Measurements from ENCODE around the gene SLC2A8. TPM values are rescaled to one million over a fixed set of nuclear protein-coding genes. Genes with fewer than 3 reads are reported as not detected.

The SLC2A8 gene
- total and polyA plus RNA-seq, 7 donors = 7.2 to 68.7 (median 45.1) TPM

DNA sequence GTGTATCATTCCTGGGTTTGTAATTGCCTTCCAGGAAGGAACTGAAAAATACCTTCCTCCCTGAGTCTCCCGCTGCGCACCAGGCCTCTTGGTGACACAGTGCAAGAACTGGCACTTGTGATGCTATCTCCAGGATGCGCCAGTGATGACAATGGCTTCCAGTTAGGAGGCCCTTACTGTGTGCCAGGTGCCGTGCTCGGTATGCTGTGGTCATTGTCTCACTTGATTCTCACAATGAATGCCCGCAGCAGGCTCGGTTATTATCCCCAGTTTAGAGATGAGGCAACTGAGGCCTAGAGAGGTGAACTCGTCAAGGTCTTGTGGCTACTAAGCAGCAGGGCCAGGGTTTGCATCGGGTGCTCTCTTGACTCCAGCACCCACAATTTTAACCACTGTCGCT is 31.5 kb upstream of the SLC2A8 start:
- WGBS, 2 donors = 96% methylated on average over 10 of the region's 10 CpGs
- TF ChIP-seq POLR2AphosphoS5 (IDR thresholded peaks at IDR 0.05) = no peak
- no peak for TF ChIP-seq POLR2A (IDR thresholded peaks at IDR 0.05)
- TF ChIP-seq EP300 (IDR thresholded peaks at IDR 0.05) = no peak
- TF ChIP-seq, protein P1, sequence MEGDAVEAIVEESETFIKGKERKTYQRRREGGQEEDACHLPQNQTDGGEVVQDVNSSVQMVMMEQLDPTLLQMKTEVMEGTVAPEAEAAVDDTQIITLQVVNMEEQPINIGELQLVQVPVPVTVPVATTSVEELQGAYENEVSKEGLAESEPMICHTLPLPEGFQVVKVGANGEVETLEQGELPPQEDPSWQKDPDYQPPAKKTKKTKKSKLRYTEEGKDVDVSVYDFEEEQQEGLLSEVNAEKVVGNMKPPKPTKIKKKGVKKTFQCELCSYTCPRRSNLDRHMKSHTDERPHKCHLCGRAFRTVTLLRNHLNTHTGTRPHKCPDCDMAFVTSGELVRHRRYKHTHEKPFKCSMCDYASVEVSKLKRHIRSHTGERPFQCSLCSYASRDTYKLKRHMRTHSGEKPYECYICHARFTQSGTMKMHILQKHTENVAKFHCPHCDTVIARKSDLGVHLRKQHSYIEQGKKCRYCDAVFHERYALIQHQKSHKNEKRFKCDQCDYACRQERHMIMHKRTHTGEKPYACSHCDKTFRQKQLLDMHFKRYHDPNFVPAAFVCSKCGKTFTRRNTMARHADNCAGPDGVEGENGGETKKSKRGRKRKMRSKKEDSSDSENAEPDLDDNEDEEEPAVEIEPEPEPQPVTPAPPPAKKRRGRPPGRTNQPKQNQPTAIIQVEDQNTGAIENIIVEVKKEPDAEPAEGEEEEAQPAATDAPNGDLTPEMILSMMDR (IDR thresholded peaks at IDR 0.05) = no peak
- no peak for DNase-seq
- Histone ChIP-seq H3K9me3 (no peaks in the 10 kb centered on the region), H3K4me3 (no peak overlapping the region), H3K27me3 (no peaks in the 10 kb centered on the region), H3K36me3 (peaks cover 0 to 14% (median 0%) of the 10 kb centered on the region in 4 donors), H3K4me1 (peaks cover 0 to 7% (median 2%) of the 10 kb centered on the region in 4 donors), H3K27ac (no peak overlapping the region)
- intact Hi-C loops (cut with DNase I) = no loop called here

DNA sequence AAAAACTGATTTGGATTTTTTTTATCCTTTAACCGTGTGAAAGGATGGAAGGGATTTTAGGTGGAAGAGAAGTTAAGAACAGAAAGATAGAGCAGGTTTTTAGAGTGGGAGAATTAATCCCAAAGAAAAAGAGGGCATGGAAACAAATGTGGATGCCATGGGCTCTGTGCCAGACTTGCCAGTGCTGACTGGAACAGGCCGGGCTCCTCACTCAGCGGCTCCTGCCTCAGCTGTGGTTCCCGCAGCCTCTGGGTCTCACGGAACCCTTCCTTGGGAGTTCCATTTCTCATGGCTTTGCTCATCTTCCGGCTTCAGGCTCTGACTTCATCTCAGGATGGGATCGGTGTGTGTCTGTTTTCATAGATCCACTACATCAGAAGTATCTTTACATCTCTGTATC is 30.4 kb upstream of the SLC2A8 start:
- TF ChIP-seq POLR2A (IDR thresholded peaks at IDR 0.05) (no peak), POLR2AphosphoS5 (IDR thresholded peaks at IDR 0.05) (no peak), EP300 (IDR thresholded peaks at IDR 0.05) (no peak)
- TF ChIP-seq, protein P1 (IDR thresholded peaks at IDR 0.05) = no peak
- Histone ChIP-seq H3K27me3 (no peaks in the 10 kb centered on the region), H3K36me3 (peaks cover 0 to 14% (median 0%) of the 10 kb centered on the region in 4 donors), H3K4me3 (no peak overlapping the region), H3K9me3 (no peaks in the 10 kb centered on the region), H3K4me1 (no peaks in the 10 kb centered on the region), H3K27ac (no peak overlapping the region)
- DNase-seq = no peak
- WGBS, 2 donors = 93 to 94% methylated on average over 7 of the region's 7 CpGs
- intact Hi-C loops (cut with DNase I) = no loop called here

DNA sequence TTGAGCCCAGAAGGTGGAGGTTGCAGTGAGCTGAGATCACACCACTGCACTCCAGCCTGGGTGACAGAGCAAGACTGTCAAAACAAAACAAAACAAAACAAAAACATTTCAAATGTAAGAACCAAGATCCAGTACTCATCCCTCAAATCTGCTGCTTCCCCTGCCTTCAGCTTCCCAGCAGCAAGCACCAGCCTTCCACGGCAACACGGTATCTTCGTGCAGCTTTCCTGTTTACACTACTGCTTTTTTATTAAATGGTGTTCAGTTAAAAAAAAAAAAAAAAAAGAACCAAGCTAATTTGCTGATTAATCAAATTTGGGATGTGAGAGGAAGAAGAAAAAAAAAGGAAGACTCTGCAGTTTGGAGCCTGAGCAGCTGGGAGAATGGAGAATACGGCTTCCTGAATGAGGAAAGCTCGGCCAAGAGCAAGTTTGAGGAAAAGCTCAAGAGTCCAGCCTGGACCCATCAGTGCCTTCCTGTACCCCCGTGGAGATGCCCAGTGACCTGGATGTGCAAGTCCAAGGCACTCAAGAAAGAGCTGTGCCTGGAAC is 28.0 kb upstream of the SLC2A8 start:
- intact Hi-C loops (cut with DNase I) = no loop called here
- DNase-seq = no peak
- H3K27ac ChIP-seq = no peak overlapping the region
- no peaks in the 10 kb centered on the region for H3K4me1 ChIP-seq
- no peaks in the 10 kb centered on the region for H3K9me3 ChIP-seq
- H3K36me3 ChIP-seq = peaks cover 0 to 14% (median 0%) of the 10 kb centered on the region in 4 donors
- no peak overlapping the region for H3K4me3 ChIP-seq
- no peaks in the 10 kb centered on the region for H3K27me3 ChIP-seq
- no peak for TF ChIP-seq POLR2AphosphoS5 (IDR thresholded peaks at IDR 0.05)
- no peak for TF ChIP-seq POLR2A (IDR thresholded peaks at IDR 0.05)
- no peak for TF ChIP-seq EP300 (IDR thresholded peaks at IDR 0.05)
- TF ChIP-seq, protein P1 (IDR thresholded peaks at IDR 0.05) = no peak
- WGBS, 2 donors = 65 to 89% methylated on average over 6 of the region's 6 CpGs

DNA sequence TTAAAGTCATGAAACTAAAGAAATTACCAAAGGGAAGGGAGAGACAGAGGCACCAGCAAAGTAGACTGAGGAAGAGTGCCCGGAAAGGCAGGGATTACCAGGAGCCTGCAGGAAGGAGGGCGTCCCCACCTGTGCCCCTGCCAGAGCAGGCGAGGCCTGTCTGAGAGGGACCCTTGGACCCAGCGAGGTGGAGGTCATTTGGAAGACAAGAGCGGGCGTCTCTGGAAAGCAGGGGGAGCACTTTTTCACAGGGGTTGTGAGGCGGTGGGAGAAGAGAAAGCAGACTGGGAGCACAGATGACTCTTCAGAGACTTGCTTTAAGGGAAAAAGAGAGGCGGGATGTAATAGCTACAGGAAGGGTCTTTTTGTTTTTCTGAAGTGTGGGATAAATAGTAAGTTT is 27.5 kb upstream of the SLC2A8 start:
- Histone ChIP-seq H3K4me1 (no peaks in the 10 kb centered on the region), H3K4me3 (no peak overlapping the region), H3K27ac (no peak overlapping the region), H3K36me3 (peaks cover 0 to 13% (median 0%) of the 10 kb centered on the region in 4 donors), H3K27me3 (no peaks in the 10 kb centered on the region), H3K9me3 (no peaks in the 10 kb centered on the region)
- TF ChIP-seq EP300 (IDR thresholded peaks at IDR 0.05) = no peak
- TF ChIP-seq POLR2A (IDR thresholded peaks at IDR 0.05) = no peak
- no peak for TF ChIP-seq POLR2AphosphoS5 (IDR thresholded peaks at IDR 0.05)
- TF ChIP-seq, protein P1 (IDR thresholded peaks at IDR 0.05) = no peak
- WGBS, 2 donors = 93 to 95% methylated on average over 8 of the region's 8 CpGs
- intact Hi-C loops (cut with DNase I) = no loop called here
- DNase-seq = no peak

DNA sequence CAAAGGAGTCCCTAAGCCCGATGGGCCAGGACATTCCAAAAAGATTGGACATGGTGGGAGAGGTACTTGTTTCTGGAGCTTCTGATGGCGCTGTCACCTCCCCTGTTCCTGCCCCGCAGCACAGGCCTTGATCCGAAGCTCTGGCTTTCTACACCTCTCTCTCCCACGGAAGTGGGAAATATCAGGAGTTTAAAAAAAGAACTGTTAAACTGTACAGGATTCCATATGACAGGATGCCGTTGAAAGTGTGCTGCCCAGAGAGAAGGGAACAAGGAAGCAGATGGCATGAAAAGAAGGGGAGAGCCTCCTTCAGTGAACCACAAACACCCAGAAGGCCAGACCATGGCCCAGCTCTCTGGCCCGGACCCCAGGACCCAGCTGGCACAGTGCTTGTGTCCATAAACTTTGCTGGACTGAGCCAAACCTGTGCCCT is 26.8 kb upstream of the SLC2A8 start:
- 45 to 81% methylated on average over 7 of the region's 7 CpGs for WGBS, 2 donors
- no peaks in the 10 kb centered on the region for H3K9me3 ChIP-seq

More for the DNA sequence above, 26.8 kb upstream of the SLC2A8 start:
- no peaks in the 10 kb centered on the region for H3K4me1 ChIP-seq
- intact Hi-C loops (cut with DNase I) = no loop called here
- no peak for DNase-seq
- no peak overlapping the region for H3K27ac ChIP-seq
- H3K36me3 ChIP-seq = peaks cover 0 to 5% (median 0%) of the 10 kb centered on the region in 4 donors
- H3K4me3 ChIP-seq = no peak overlapping the region
- H3K27me3 ChIP-seq = no peaks in the 10 kb centered on the region
- TF ChIP-seq POLR2A (IDR thresholded peaks at IDR 0.05) (no peak), POLR2AphosphoS5 (IDR thresholded peaks at IDR 0.05) (no peak), EP300 (IDR thresholded peaks at IDR 0.05) (no peak)
- TF ChIP-seq, protein P1 (IDR thresholded peaks at IDR 0.05) = no peak

Measured in sigmoid colon (tissue), 7 donors.